ENCODE measurements around the gene CD300LF. TPM values are rescaled to one million over a fixed set of nuclear protein-coding genes. Genes with fewer than 3 reads are reported as not detected.

CD300LF gene
- polyA plus RNA-seq, 1 experiment = not detected

- Histone ChIP-seq H3K27me3 (ENCODE audit: control insufficient read depth, insufficient read depth, low read length) (no peaks in the 10 kb centered on the region), H3K4me3 (ENCODE audit: low read depth, low read length) (no peak overlapping the region), H3K36me3 (ENCODE audit: control insufficient read depth, insufficient read depth, low read length) (no peaks in the 10 kb centered on the region)
- ChIA-PET CTCF (no interaction called here), POLR2A (no interaction called here)
- no peak for TF ChIP-seq CTCF (IDR thresholded peaks at IDR 0.05; ENCODE audit: insufficient read depth, low read depth, low read length)
- DNase-seq (ENCODE audit: low read depth) = no peak
These were observed 49.2 kb downstream of the CD300LF start for GRCh38 chr17:74663561-74663960.

- ChIA-PET CTCF (no interaction called here), POLR2A (no interaction called here)
- TF ChIP-seq CTCF (IDR thresholded peaks at IDR 0.05; ENCODE audit: insufficient read depth, low read depth, low read length) = no peak
- H3K36me3 ChIP-seq (ENCODE audit: control insufficient read depth, insufficient read depth, low read length) = no peaks in the 10 kb centered on the region
- no peak overlapping the region for H3K4me3 ChIP-seq (ENCODE audit: low read depth, low read length)
- H3K27me3 ChIP-seq (ENCODE audit: control insufficient read depth, insufficient read depth, low read length) = no peaks in the 10 kb centered on the region
- DNase-seq (ENCODE audit: low read depth) = no peak
These were observed 52.8 kb downstream of the CD300LF start for GRCh38 chr17:74659889-74660288.

- POLR2A ChIA-PET = no interaction called here
- H3K36me3 ChIP-seq (ENCODE audit: control insufficient read depth, insufficient read depth, low read length) = no peaks in the 10 kb centered on the region
- DNase-seq (ENCODE audit: low read depth) = no peak
- no peak for TF ChIP-seq CTCF (IDR thresholded peaks at IDR 0.05; ENCODE audit: insufficient read depth, low read depth, low read length)
- CTCF ChIA-PET = interaction anchor here (0.7 kb wide), 1 partner anchor 1165 kb away, joined by 3 read pairs; no protein-coding TSS in a partner anchor
- no peak overlapping the region for H3K4me3 ChIP-seq (ENCODE audit: low read depth, low read length)
- no peaks in the 10 kb centered on the region for H3K27me3 ChIP-seq (ENCODE audit: control insufficient read depth, insufficient read depth, low read length)
These were observed 54.1 kb downstream of the CD300LF start for GRCh38 chr17:74658620-74659019.

- Histone ChIP-seq H3K4me3 (ENCODE audit: low read depth, low read length) (no peak overlapping the region), H3K27me3 (ENCODE audit: control insufficient read depth, insufficient read depth, low read length) (no peaks in the 10 kb centered on the region), H3K36me3 (ENCODE audit: control insufficient read depth, insufficient read depth, low read length) (no peaks in the 10 kb centered on the region)
- no peak for TF ChIP-seq CTCF (IDR thresholded peaks at IDR 0.05; ENCODE audit: insufficient read depth, low read depth, low read length)
- ChIA-PET POLR2A (no interaction called here), CTCF (no interaction called here)
- DNase-seq (ENCODE audit: low read depth) = no peak
These were observed 58.0 kb downstream of the CD300LF start for GRCh38 chr17:74654742-74655141.

GRCh38 chr17:74652020-74652419, 60.7 kb downstream of the CD300LF start:
- no peaks in the 10 kb centered on the region for H3K36me3 ChIP-seq (ENCODE audit: control insufficient read depth, insufficient read depth, low read length)
- no peaks in the 10 kb centered on the region for H3K27me3 ChIP-seq (ENCODE audit: control insufficient read depth, insufficient read depth, low read length)

More at GRCh38 chr17:74652020-74652419, 60.7 kb downstream of the CD300LF start:
- TF ChIP-seq CTCF (IDR thresholded peaks at IDR 0.05; ENCODE audit: insufficient read depth, low read depth, low read length) = no peak
- no peak overlapping the region for H3K4me3 ChIP-seq (ENCODE audit: low read depth, low read length)
- ChIA-PET CTCF (no interaction called here), POLR2A (no interaction called here)
- no peak for DNase-seq (ENCODE audit: low read depth)
